GM12878 (cell line): Measurements from ENCODE around the gene H2AZ2. TPM values are rescaled to one million over a fixed set of nuclear protein-coding genes. Genes with fewer than 3 reads are reported as not detected.

ENCODE experiments used
- BCL11A ChIP-seq: IDR thresholded peaks from 2 replicates; pipeline ENCODE4 v1.6.1; 2011; ENCODE audit warnings: low read depth, low read length
- BMI1 ChIP-seq: fragments of 450-650 bp; IDR thresholded peaks from 2 replicates; pipeline ENCODE4 v1.6.1; 2016; ENCODE audit warnings: mild to moderate bottlenecking, moderate library complexity, borderline replicate concordance
- CBX3 ChIP-seq: fragments of 200-600 bp; sonication (generic); IDR thresholded peaks from 2 replicates; pipeline ENCODE4 v1.6.1; 2016; ENCODE audit warnings: low read depth, borderline replicate concordance
- EED ChIP-seq: sonication (generic); IDR thresholded peaks from 2 replicates; pipeline ENCODE4 v1.6.1; 2016; ENCODE audit warnings: antibody characterized with exemption, low read depth
- POLR2AphosphoS2 ChIP-seq: IDR thresholded peaks from 2 replicates; pipeline ENCODE4 v1.6.1; 2011; ENCODE audit warnings: low read depth, mild to moderate bottlenecking, low read length, improper control_type of control experiment, moderate library complexity
- RCOR1 ChIP-seq: conservative IDR thresholded peaks from 2 replicates; pipeline ENCODE4 v1.6.1; 2012; ENCODE audit warnings: low read depth, low read length, improper control_type of control experiment
- TAF1 ChIP-seq: IDR thresholded peaks from 2 replicates; pipeline ENCODE4 v1.6.1; 2011; ENCODE audit warnings: mild to moderate bottlenecking, low read depth, low read length, borderline replicate concordance
- ZNF622 ChIP-seq: fragments of 450-650 bp; IDR thresholded peaks from 2 replicates; pipeline ENCODE4 v1.6.1; 2017; ENCODE audit warnings: mild to moderate bottlenecking, inconsistent platforms
- polyA plus RNA-seq, 11 experiments: library from polyadenylated mRNA; depleted of rRNA in 4 of 11; unstranded in 6 of 11; stranded (reverse) in 5 of 11; fragments of >200 nt; fragmentation: Nextera tagmentation in 4 of 11; fragmentation: Illumina TruSeq in 1 of 11; extraction: Ambion mirVana in 4 of 11; extraction: Trizol in 1 of 11; gene quantifications; 1 replicate in 1 of 11; 2 replicates in 10 of 11; pipeline versions ENCODE4 v1.2.1 to v1.2.3, GENCODE V29; 2011 to 2016; ENCODE audit warnings: inconsistent platforms in 2 of 11, missing spikeins in 2 of 11, low read depth in 1 of 11
- total RNA-seq, 4 experiments: library from RNA; depleted of rRNA in 3 of 4; stranded (reverse); fragments of >200 nt in 3 of 4; fragmentation: Illumina TruSeq in 1 of 4; extraction: Trizol in 1 of 4; gene quantifications; 2 replicates each; pipeline versions ENCODE4 v1.2.1 to v1.2.3, GENCODE V29; 2013 to 2021
- TF ChIP-seq, protein P1 (sequence below): IDR thresholded peaks from 2 replicates; pipeline ENCODE4 v1.6.1; 2012; ENCODE audit warnings: low read depth, low read length, improper control_type of control experiment
- TF ChIP-seq, protein P2 (sequence below): IDR thresholded peaks from 2 replicates; pipeline ENCODE4 v1.6.1; 2012; ENCODE audit warnings: low read length, inconsistent platforms
- TF ChIP-seq, protein P3 (sequence below): fragments of 450-650 bp; IDR thresholded peaks from 2 replicates; pipeline ENCODE4 v1.6.1; 2017; ENCODE audit warnings: antibody characterized with exemption, mild to moderate bottlenecking, moderate library complexity
- TF ChIP-seq, protein P4 (sequence below): IDR thresholded peaks from 2 replicates; pipeline ENCODE4 v1.6.1; 2011; ENCODE audit warnings: low read depth, mild to moderate bottlenecking, low read length, moderate library complexity, borderline replicate concordance; ENCODE audit errors: extremely low read depth

The H2AZ2 gene
- total and polyA plus RNA-seq, 10 of the 15 experiments (the other 5 are each of a cell fraction or from before 2014, with no cell fraction given): 118 to 366 (median 223) TPM

DNA sequence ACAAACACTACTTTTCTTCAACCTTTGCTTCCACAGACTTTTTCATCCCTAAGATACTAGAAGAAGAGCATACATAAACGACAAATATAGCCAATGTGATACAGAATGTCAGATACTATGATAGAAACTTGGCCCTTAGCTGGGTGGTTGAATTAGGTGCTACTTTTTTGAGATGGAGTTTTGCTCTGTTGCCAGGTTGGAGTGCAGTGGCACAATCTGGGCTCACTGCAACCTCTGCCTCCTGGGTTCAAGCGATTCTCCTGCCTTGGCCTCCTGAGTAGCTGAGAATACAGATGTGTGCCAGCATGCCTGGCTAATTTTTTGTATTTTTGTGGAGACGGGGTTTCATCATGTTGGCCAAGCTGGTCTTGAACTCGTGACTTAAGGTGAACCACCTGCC, 47.9 kb downstream of the H2AZ2 start (continued):
- TF ChIP-seq, protein P1, sequence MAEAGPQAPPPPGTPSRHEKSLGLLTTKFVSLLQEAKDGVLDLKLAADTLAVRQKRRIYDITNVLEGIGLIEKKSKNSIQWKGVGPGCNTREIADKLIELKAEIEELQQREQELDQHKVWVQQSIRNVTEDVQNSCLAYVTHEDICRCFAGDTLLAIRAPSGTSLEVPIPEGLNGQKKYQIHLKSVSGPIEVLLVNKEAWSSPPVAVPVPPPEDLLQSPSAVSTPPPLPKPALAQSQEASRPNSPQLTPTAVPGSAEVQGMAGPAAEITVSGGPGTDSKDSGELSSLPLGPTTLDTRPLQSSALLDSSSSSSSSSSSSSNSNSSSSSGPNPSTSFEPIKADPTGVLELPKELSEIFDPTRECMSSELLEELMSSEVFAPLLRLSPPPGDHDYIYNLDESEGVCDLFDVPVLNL: no peak
- TF ChIP-seq POLR2AphosphoS2 (no peak), TAF1 (no peak), CBX3 (no peak), BMI1 (no peak), ZNF622 (no peak), BCL11A (no peak), EED (no peak), RCOR1 (no peak)
- TF ChIP-seq, protein P2, sequence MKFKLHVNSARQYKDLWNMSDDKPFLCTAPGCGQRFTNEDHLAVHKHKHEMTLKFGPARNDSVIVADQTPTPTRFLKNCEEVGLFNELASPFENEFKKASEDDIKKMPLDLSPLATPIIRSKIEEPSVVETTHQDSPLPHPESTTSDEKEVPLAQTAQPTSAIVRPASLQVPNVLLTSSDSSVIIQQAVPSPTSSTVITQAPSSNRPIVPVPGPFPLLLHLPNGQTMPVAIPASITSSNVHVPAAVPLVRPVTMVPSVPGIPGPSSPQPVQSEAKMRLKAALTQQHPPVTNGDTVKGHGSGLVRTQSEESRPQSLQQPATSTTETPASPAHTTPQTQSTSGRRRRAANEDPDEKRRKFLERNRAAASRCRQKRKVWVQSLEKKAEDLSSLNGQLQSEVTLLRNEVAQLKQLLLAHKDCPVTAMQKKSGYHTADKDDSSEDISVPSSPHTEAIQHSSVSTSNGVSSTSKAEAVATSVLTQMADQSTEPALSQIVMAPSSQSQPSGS: no peak
- TF ChIP-seq, protein P3, sequence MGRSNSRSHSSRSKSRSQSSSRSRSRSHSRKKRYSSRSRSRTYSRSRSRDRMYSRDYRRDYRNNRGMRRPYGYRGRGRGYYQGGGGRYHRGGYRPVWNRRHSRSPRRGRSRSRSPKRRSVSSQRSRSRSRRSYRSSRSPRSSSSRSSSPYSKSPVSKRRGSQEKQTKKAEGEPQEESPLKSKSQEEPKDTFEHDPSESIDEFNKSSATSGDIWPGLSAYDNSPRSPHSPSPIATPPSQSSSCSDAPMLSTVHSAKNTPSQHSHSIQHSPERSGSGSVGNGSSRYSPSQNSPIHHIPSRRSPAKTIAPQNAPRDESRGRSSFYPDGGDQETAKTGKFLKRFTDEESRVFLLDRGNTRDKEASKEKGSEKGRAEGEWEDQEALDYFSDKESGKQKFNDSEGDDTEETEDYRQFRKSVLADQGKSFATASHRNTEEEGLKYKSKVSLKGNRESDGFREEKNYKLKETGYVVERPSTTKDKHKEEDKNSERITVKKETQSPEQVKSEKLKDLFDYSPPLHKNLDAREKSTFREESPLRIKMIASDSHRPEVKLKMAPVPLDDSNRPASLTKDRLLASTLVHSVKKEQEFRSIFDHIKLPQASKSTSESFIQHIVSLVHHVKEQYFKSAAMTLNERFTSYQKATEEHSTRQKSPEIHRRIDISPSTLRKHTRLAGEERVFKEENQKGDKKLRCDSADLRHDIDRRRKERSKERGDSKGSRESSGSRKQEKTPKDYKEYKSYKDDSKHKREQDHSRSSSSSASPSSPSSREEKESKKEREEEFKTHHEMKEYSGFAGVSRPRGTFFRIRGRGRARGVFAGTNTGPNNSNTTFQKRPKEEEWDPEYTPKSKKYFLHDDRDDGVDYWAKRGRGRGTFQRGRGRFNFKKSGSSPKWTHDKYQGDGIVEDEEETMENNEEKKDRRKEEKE: no peak
- TF ChIP-seq, protein P4, sequence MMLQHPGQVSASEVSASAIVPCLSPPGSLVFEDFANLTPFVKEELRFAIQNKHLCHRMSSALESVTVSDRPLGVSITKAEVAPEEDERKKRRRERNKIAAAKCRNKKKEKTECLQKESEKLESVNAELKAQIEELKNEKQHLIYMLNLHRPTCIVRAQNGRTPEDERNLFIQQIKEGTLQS: no peak
- TF ChIP-seq, all 136 proteins: peak for 0
